Activated naive CD8-positive, alpha-beta T cell treated with anti-CD3 and anti-CD28 coated beads, Interleukin-2, amount 50 U/mL, for 24 hours (primary cell): Measurements from ENCODE around the gene GRM4.
A peak's percentile ranks its signal among the peaks of the same experiment; 100 is the strongest.

Source experiments
- ATAC-seq: fragments of 150-1000 bp; cut with Tn5 transposase; one replicate; pipeline ENCODE4 v1.10.0; 2021
- DNase-seq: peaks from one replicate; pipeline ENCODE4 v3.0.0; 2021
- H3K27ac Mint-ChIP-seq: one replicate; pipeline ENCODE4 v1.8.0; 2021; ENCODE audit warnings: mild to moderate bottlenecking, mixed read lengths
- H3K27me3 Mint-ChIP-seq: one replicate; pipeline ENCODE4 v1.8.0; 2021; ENCODE audit warnings: mixed read lengths
- H3K36me3 Mint-ChIP-seq: one replicate; pipeline ENCODE4 v1.8.0; 2021; ENCODE audit warnings: low read depth, mixed read lengths
- H3K4me1 Mint-ChIP-seq: one replicate; pipeline ENCODE4 v1.8.0; 2021; ENCODE audit warnings: mixed read lengths
- H3K4me3 Mint-ChIP-seq: one replicate; pipeline ENCODE4 v1.8.0; 2021; ENCODE audit warnings: mild to moderate bottlenecking, moderate library complexity, mixed read lengths
- H3K9me3 Mint-ChIP-seq: one replicate; pipeline ENCODE4 v1.8.0; 2021; ENCODE audit warnings: mixed read lengths

GRM4 gene

GRCh38 chr6:34115915-34116314 is 30.0 kb downstream of the GRM4 start:
- no peak overlapping the region for H3K27ac Mint-ChIP-seq
- H3K4me3 Mint-ChIP-seq = no peak overlapping the region
- peaks cover 19% of the 10 kb centered on the region for H3K27me3 Mint-ChIP-seq
- ATAC-seq = no peak
- DNase-seq = no peak
- H3K9me3 Mint-ChIP-seq = no peaks in the 10 kb centered on the region
- H3K4me1 Mint-ChIP-seq = no peaks in the 10 kb centered on the region
- no peaks in the 10 kb centered on the region for H3K36me3 Mint-ChIP-seq

- ATAC-seq (no peak), DNase-seq (peak; percentile 7)
- no peak overlapping the region for H3K27ac Mint-ChIP-seq
- H3K9me3 Mint-ChIP-seq = no peaks in the 10 kb centered on the region
- peaks cover 19% of the 10 kb centered on the region for H3K27me3 Mint-ChIP-seq
- no peaks in the 10 kb centered on the region for H3K36me3 Mint-ChIP-seq
- no peaks in the 10 kb centered on the region for H3K4me1 Mint-ChIP-seq
- no peak overlapping the region for H3K4me3 Mint-ChIP-seq
Measured at GRCh38 chr6:34115403-34115795, 30.5 kb downstream of the GRM4 start.

- no peaks in the 10 kb centered on the region for H3K9me3 Mint-ChIP-seq
- H3K27me3 Mint-ChIP-seq = peaks cover 19% of the 10 kb centered on the region
- no peaks in the 10 kb centered on the region for H3K4me1 Mint-ChIP-seq
- no peak for DNase-seq
- H3K4me3 Mint-ChIP-seq = no peak overlapping the region
- H3K36me3 Mint-ChIP-seq = no peaks in the 10 kb centered on the region
- ATAC-seq = no peak
- no peak overlapping the region for H3K27ac Mint-ChIP-seq
Measured at GRCh38 chr6:34114695-34115402, 31.0 kb downstream of the GRM4 start.

- no peaks in the 10 kb centered on the region for H3K36me3 Mint-ChIP-seq
- ATAC-seq (no peak), DNase-seq (no peak)
- H3K4me1 Mint-ChIP-seq = no peaks in the 10 kb centered on the region
- no peak overlapping the region for H3K4me3 Mint-ChIP-seq
- H3K27ac Mint-ChIP-seq = no peak overlapping the region
- peaks cover 19% of the 10 kb centered on the region for H3K27me3 Mint-ChIP-seq
- H3K9me3 Mint-ChIP-seq = no peaks in the 10 kb centered on the region
Measured at GRCh38 chr6:34113532-34113931, 32.4 kb downstream of the GRM4 start.

GRCh38 chr6:34112126-34112525 is 33.8 kb downstream of the GRM4 start:
- no peaks in the 10 kb centered on the region for H3K4me1 Mint-ChIP-seq
- no peak overlapping the region for H3K4me3 Mint-ChIP-seq
- no peak overlapping the region for H3K27ac Mint-ChIP-seq
- no peaks in the 10 kb centered on the region for H3K36me3 Mint-ChIP-seq
- ATAC-seq (no peak), DNase-seq (no peak)
- H3K27me3 Mint-ChIP-seq = peaks cover 19% of the 10 kb centered on the region
- no peaks in the 10 kb centered on the region for H3K9me3 Mint-ChIP-seq

GRCh38 chr6:34110610-34111009 is 35.3 kb downstream of the GRM4 start:
- no peaks in the 10 kb centered on the region for H3K36me3 Mint-ChIP-seq
- DNase-seq (no peak), ATAC-seq (no peak)
- H3K4me1 Mint-ChIP-seq = no peaks in the 10 kb centered on the region
- no peak overlapping the region for H3K27ac Mint-ChIP-seq
- no peaks in the 10 kb centered on the region for H3K9me3 Mint-ChIP-seq
- peaks cover 19% of the 10 kb centered on the region for H3K27me3 Mint-ChIP-seq
- no peak overlapping the region for H3K4me3 Mint-ChIP-seq

- ATAC-seq (no peak), DNase-seq (no peak)
- peaks cover 9% of the 10 kb centered on the region for H3K27me3 Mint-ChIP-seq
- H3K9me3 Mint-ChIP-seq = no peaks in the 10 kb centered on the region
- no peaks in the 10 kb centered on the region for H3K4me1 Mint-ChIP-seq
- no peaks in the 10 kb centered on the region for H3K36me3 Mint-ChIP-seq
- no peak overlapping the region for H3K4me3 Mint-ChIP-seq
- no peak overlapping the region for H3K27ac Mint-ChIP-seq
Measured at GRCh38 chr6:34108176-34108575, 37.7 kb downstream of the GRM4 start.

- H3K27me3 Mint-ChIP-seq = peaks cover 4% of the 10 kb centered on the region
- H3K27ac Mint-ChIP-seq = no peak overlapping the region
- no peak for ATAC-seq
- no peaks in the 10 kb centered on the region for H3K4me1 Mint-ChIP-seq
- H3K9me3 Mint-ChIP-seq = no peaks in the 10 kb centered on the region
- DNase-seq = no peak
- H3K4me3 Mint-ChIP-seq = no peak overlapping the region
- H3K36me3 Mint-ChIP-seq = no peaks in the 10 kb centered on the region
Measured at GRCh38 chr6:34106900-34107299, 39.0 kb downstream of the GRM4 start.

- ATAC-seq = no peak
- peaks cover 4% of the 10 kb centered on the region for H3K27me3 Mint-ChIP-seq
- H3K9me3 Mint-ChIP-seq = no peaks in the 10 kb centered on the region
- H3K4me3 Mint-ChIP-seq = no peak overlapping the region
- no peak overlapping the region for H3K27ac Mint-ChIP-seq
- H3K4me1 Mint-ChIP-seq = no peaks in the 10 kb centered on the region
- no peak for DNase-seq
- no peaks in the 10 kb centered on the region for H3K36me3 Mint-ChIP-seq
Measured at GRCh38 chr6:34106421-34106820, 39.5 kb downstream of the GRM4 start.

GRCh38 chr6:34104628-34105027 is 41.3 kb downstream of the GRM4 start:
- Mint-ChIP-seq H3K4me1 (no peaks in the 10 kb centered on the region), H3K27me3 (no peaks in the 10 kb centered on the region), H3K9me3 (no peaks in the 10 kb centered on the region), H3K4me3 (no peak overlapping the region), H3K36me3 (no peaks in the 10 kb centered on the region), H3K27ac (no peak overlapping the region)
- DNase-seq (no peak), ATAC-seq (no peak)

GRCh38 chr6:34104186-34104585 is 41.7 kb downstream of the GRM4 start:
- H3K4me1 Mint-ChIP-seq = no peaks in the 10 kb centered on the region
- H3K9me3 Mint-ChIP-seq = no peaks in the 10 kb centered on the region
- no peaks in the 10 kb centered on the region for H3K27me3 Mint-ChIP-seq
- no peaks in the 10 kb centered on the region for H3K36me3 Mint-ChIP-seq
- ATAC-seq = no peak
- no peak overlapping the region for H3K27ac Mint-ChIP-seq
- no peak overlapping the region for H3K4me3 Mint-ChIP-seq
- DNase-seq = no peak

- Mint-ChIP-seq H3K9me3 (no peaks in the 10 kb centered on the region), H3K27ac (no peak overlapping the region), H3K27me3 (no peaks in the 10 kb centered on the region), H3K4me1 (no peaks in the 10 kb centered on the region), H3K4me3 (no peak overlapping the region), H3K36me3 (no peaks in the 10 kb centered on the region)
- DNase-seq (no peak), ATAC-seq (no peak)
Measured at GRCh38 chr6:34103321-34103720, 42.6 kb downstream of the GRM4 start.

GRCh38 chr6:34102696-34103095 is 43.2 kb downstream of the GRM4 start:
- no peaks in the 10 kb centered on the region for H3K27me3 Mint-ChIP-seq
- no peak for ATAC-seq
- no peaks in the 10 kb centered on the region for H3K9me3 Mint-ChIP-seq
- H3K27ac Mint-ChIP-seq = no peak overlapping the region
- H3K36me3 Mint-ChIP-seq = no peaks in the 10 kb centered on the region
- no peaks in the 10 kb centered on the region for H3K4me1 Mint-ChIP-seq
- DNase-seq = no peak
- no peak overlapping the region for H3K4me3 Mint-ChIP-seq

- no peaks in the 10 kb centered on the region for H3K9me3 Mint-ChIP-seq
- no peak overlapping the region for H3K27ac Mint-ChIP-seq
- H3K27me3 Mint-ChIP-seq = no peaks in the 10 kb centered on the region
- no peak overlapping the region for H3K4me3 Mint-ChIP-seq
- ATAC-seq (no peak), DNase-seq (no peak)
- no peaks in the 10 kb centered on the region for H3K4me1 Mint-ChIP-seq
- no peaks in the 10 kb centered on the region for H3K36me3 Mint-ChIP-seq
Measured at GRCh38 chr6:34102099-34102656, 43.7 kb downstream of the GRM4 start.

- Mint-ChIP-seq H3K36me3 (no peaks in the 10 kb centered on the region), H3K4me1 (no peaks in the 10 kb centered on the region), H3K27me3 (peaks cover 11% of the 10 kb centered on the region), H3K27ac (no peak overlapping the region), H3K9me3 (no peaks in the 10 kb centered on the region), H3K4me3 (no peak overlapping the region)
- DNase-seq = no peak
- no peak for ATAC-seq
Measured at GRCh38 chr6:34100788-34101187, 45.1 kb downstream of the GRM4 start.

GRCh38 chr6:34099878-34100277 is 46.0 kb downstream of the GRM4 start:
- no peaks in the 10 kb centered on the region for H3K36me3 Mint-ChIP-seq
- H3K4me1 Mint-ChIP-seq = no peaks in the 10 kb centered on the region
- no peaks in the 10 kb centered on the region for H3K9me3 Mint-ChIP-seq
- H3K27me3 Mint-ChIP-seq = peaks cover 11% of the 10 kb centered on the region
- H3K27ac Mint-ChIP-seq = no peak overlapping the region
- ATAC-seq (no peak), DNase-seq (no peak)
- H3K4me3 Mint-ChIP-seq = no peak overlapping the region
